ENCODE measurements around the gene PIP4K2C. TPM values are rescaled to one million over a fixed set of nuclear protein-coding genes. Genes with fewer than 3 reads are reported as not detected.

PIP4K2C gene
- total RNA-seq, 4 donors from 2014 or later: 36.9 to 68.9 (median 51.5) TPM

DNA sequence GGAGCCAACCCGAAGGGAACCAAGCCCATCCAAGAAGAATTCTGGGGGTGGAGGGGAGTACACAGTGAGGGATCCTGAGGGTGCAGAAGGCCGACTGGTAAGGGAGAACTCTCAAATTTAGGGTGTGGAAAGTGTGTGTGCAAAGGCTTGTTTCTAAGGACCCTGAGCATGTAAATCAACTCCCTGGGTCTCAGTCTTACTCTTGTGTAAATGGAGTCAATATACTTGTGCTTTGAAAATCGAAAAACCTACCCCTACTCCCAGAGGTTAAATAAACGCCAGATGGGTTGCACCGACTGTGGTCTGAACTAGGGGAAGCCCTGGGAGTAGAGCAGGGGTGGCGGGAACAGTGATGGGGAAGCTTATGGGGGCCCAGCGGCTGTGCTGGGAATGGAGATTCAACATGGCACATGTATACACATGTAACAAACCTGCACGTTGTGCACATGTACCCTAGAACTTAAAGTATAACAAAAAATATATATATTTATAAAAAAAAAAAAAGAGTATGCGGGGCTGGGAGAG lies 36.0 kb downstream of the PIP4K2C start:
- Histone ChIP-seq H3K36me3 (no peaks in the 10 kb centered on the region), H3K4me1 (peaks cover 13% of the 10 kb centered on the region), H3K4me3 (no peak overlapping the region), H3K27me3 (peaks cover 91% of the 10 kb centered on the region), H3K27ac (no peak overlapping the region), H3K9me3 (no peaks in the 10 kb centered on the region)
- peak in 1 of 2 donors; percentile 37 for DNase-seq (ENCODE audit: low spot score in 2 of 2)
- 32% methylated on average over 9 of the region's 9 CpGs for WGBS
- no peak for TF ChIP-seq POLR2A (IDR thresholded peaks at IDR 0.05)
- TF ChIP-seq EP300 (IDR thresholded peaks at IDR 0.05): no peak
- no peak for TF ChIP-seq POLR2AphosphoS5 (IDR thresholded peaks at IDR 0.05)
- TF ChIP-seq, protein P1, sequence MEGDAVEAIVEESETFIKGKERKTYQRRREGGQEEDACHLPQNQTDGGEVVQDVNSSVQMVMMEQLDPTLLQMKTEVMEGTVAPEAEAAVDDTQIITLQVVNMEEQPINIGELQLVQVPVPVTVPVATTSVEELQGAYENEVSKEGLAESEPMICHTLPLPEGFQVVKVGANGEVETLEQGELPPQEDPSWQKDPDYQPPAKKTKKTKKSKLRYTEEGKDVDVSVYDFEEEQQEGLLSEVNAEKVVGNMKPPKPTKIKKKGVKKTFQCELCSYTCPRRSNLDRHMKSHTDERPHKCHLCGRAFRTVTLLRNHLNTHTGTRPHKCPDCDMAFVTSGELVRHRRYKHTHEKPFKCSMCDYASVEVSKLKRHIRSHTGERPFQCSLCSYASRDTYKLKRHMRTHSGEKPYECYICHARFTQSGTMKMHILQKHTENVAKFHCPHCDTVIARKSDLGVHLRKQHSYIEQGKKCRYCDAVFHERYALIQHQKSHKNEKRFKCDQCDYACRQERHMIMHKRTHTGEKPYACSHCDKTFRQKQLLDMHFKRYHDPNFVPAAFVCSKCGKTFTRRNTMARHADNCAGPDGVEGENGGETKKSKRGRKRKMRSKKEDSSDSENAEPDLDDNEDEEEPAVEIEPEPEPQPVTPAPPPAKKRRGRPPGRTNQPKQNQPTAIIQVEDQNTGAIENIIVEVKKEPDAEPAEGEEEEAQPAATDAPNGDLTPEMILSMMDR (IDR thresholded peaks at IDR 0.05): no peak

DNA sequence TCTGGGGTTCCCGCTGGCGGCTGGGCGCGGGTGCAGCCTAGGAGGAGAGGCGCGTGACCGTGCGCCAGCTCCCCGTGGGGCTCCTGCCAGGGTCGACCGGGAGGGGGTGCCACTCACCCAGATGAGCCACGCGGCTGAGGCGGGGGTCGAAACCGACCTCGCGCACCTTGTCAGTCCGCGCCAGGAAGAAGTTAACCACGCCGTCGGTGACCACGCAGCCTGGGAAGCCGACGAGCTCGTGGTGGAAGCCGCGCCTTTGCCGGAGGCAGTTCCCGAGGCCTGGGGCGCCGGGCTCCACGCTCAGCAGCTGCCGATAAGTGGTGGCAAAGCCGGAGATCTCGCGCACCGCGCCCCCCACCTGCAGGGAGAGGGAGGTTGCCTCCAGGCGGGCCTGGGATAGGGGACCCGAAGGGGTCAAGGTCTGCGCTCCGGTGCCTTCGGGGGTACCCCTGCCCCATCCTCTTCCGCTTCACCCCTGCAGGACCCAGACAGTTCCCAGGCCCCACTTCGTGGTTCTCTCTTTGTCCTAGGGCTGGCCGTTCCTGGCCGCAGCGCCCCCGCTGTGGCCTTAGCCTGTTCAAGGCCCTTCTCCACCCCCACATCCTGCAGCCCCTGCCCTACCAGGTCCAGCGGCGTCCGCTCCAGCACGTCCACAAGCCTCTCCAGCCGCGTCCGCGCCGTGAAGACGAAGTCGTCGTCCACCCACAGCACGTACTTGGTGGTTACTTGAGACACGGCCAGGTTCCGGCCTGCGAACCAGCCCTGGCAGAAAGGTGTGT lies 36.7 kb downstream of the PIP4K2C start:
- no peaks in the 10 kb centered on the region for H3K36me3 ChIP-seq
- 35% methylated on average over 14 of the region's 67 CpGs for WGBS
- peaks cover 91% of the 10 kb centered on the region for H3K27me3 ChIP-seq
- peak; percentile 60 to 81 for DNase-seq (ENCODE audit: low spot score in 2 of 2)
- H3K4me1 ChIP-seq: peaks cover 20% of the 10 kb centered on the region
- no peaks in the 10 kb centered on the region for H3K9me3 ChIP-seq
- no peak overlapping the region for H3K27ac ChIP-seq
- peak overlapping the region; percentile 27 for H3K4me3 ChIP-seq
- TF ChIP-seq, protein P1 (IDR thresholded peaks at IDR 0.05): no peak
- TF ChIP-seq POLR2AphosphoS5 (IDR thresholded peaks at IDR 0.05): no peak
- TF ChIP-seq POLR2A (IDR thresholded peaks at IDR 0.05): no peak
- TF ChIP-seq EP300 (IDR thresholded peaks at IDR 0.05): no peak

- 72% methylated on average over 28 of the region's 29 CpGs for WGBS
- H3K27me3 ChIP-seq: peaks cover 92% of the 10 kb centered on the region
- H3K9me3 ChIP-seq: no peaks in the 10 kb centered on the region
- no peak overlapping the region for H3K4me3 ChIP-seq
- peak in 1 of 2 donors; percentile 76 for DNase-seq (ENCODE audit: low spot score in 2 of 2)
- no peaks in the 10 kb centered on the region for H3K36me3 ChIP-seq
- H3K4me1 ChIP-seq: peaks cover 29% of the 10 kb centered on the region
- TF ChIP-seq POLR2AphosphoS5 (IDR thresholded peaks at IDR 0.05) (no peak), POLR2A (IDR thresholded peaks at IDR 0.05) (no peak), EP300 (IDR thresholded peaks at IDR 0.05) (no peak)
- TF ChIP-seq, protein P1 (IDR thresholded peaks at IDR 0.05): no peak
- H3K27ac ChIP-seq: no peak overlapping the region
Measured at GRCh38 chr12:57628280-57629191, 37.5 kb downstream of the PIP4K2C start.

GRCh38 chr12:57629897-57630471 lies 39.0 kb downstream of the PIP4K2C start:
- no peak for TF ChIP-seq POLR2A (IDR thresholded peaks at IDR 0.05)
- TF ChIP-seq, protein P1 (IDR thresholded peaks at IDR 0.05): no peak
- no peak for TF ChIP-seq POLR2AphosphoS5 (IDR thresholded peaks at IDR 0.05)
- no peak for TF ChIP-seq EP300 (IDR thresholded peaks at IDR 0.05)
- WGBS: 79% methylated on average over 5 of the region's 5 CpGs

More at GRCh38 chr12:57629897-57630471, 39.0 kb downstream of the PIP4K2C start:
- H3K27me3 ChIP-seq: peaks cover 85% of the 10 kb centered on the region
- DNase-seq (ENCODE audit: low spot score in 2 of 2): peak in 1 of 2 donors; percentile 72
- H3K9me3 ChIP-seq: no peaks in the 10 kb centered on the region
- H3K36me3 ChIP-seq: no peaks in the 10 kb centered on the region
- H3K4me3 ChIP-seq: no peak overlapping the region
- H3K4me1 ChIP-seq: peaks cover 29% of the 10 kb centered on the region
- no peak overlapping the region for H3K27ac ChIP-seq
